ENCODE data around the gene CDC42. TPM values are rescaled to one million over a fixed set of nuclear protein-coding genes. Genes with fewer than 3 reads are reported as not detected.
A peak's percentile ranks its signal among the peaks of the same experiment; 100 is the strongest.

The CDC42 gene
- total and polyA plus RNA-seq, 10 of the 15 experiments (the other 5 are each of a cell fraction or from before 2014, with no cell fraction given), result 184 to 479 (median 326) TPM

DNA sequence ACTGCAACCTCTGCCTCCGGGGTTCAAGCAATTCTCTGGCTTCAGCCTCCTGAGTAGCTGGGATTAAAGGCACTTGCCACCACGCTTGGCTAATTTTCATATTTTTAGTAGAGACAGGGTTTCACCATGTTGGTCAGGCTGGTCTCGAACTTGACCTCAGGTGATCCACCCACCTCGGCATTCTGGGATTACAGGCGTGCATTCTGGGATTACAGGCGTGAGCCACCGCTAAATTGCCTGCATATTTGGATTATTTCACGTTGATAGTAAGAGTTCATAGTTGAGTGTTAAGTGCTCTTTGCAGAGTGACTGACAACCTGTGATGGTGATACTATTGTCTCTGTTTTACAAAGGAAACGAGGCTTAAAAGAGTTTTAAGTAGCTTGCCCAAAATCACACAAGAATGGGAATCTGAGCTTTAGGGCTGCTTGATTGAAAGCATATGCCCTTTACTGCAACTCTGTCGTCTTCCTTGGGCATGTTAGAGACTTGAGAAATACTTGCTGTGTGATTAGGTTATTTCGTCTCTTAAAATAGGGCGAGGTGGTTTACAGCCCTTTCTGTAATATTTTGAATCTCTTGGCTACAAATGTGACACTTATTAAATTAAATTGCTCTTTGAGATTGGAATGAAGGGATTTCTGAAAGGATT is 12.4 kb downstream of the CDC42 start:
- CTCF ChIA-PET, result interaction anchor here (0.6 to 1.0 kb wide), 2 partner anchors 9 to 870 kb away, joined by 3 read pairs; no protein-coding TSS in a partner anchor
- H3K27me3 ChIP-seq (replicated peaks in 1 of 2; ENCODE audit: control insufficient read depth in 2 of 2, insufficient read depth in 2 of 2, low read length in 1 of 2), result no peaks in the 10 kb centered on the region
- peaks cover 2 to 14% of the 10 kb centered on the region in 2 experiments for H3K36me3 ChIP-seq (ENCODE audit: control insufficient read depth in 2 of 2, insufficient read depth in 2 of 2, low read length in 1 of 2)
- H2AFZ ChIP-seq (ENCODE audit: control insufficient read depth, low read depth, low read length), result no peak overlapping the region
- H3K9ac ChIP-seq (ENCODE audit: control insufficient read depth, insufficient read depth, low read length), result no peak overlapping the region
- DNase-seq (ENCODE audit: low read depth, low spot score), result no peak
- in situ Hi-C loops (cut with MboI) (no loop called here), intact Hi-C loops (cut with micrococcal nuclease; ENCODE audit: unreplicated experiment) (loop anchor here (5.0 kb wide), 1 partner anchor 38 kb away; no protein-coding TSS in a partner anchor)
- no peak for ATAC-seq
- RAD21 ChIA-PET (ENCODE audit: unreplicated experiment), result interaction anchor here (0.8 to 1.2 kb wide), 2 partner anchors 10 to 13 kb away, joined by 3 to 7 read pairs; no protein-coding TSS in a partner anchor
- no peak overlapping the region for H3K27ac ChIP-seq (ENCODE audit: control insufficient read depth, insufficient read depth)
- H3K9me3 ChIP-seq (replicated peaks; ENCODE audit: control insufficient read depth, insufficient read depth, low read length), result no peaks in the 10 kb centered on the region; the same call in 2 of the 3 replicates
- WGBS (ENCODE audit: insufficient coverage, insufficient replicate concordance, low lambda C conversion rate, missing lambda C conversion rate), result 58% methylated on average over 12 of the region's 12 CpGs
- H3K4me3 ChIP-seq, result no peak overlapping the region
- peaks cover 94% of the 10 kb centered on the region for H3K79me2 ChIP-seq (ENCODE audit: control insufficient read depth, insufficient read depth, low read length)
- POLR2A ChIA-PET, result interaction anchor here (0.6 to 1.2 kb wide), 5 partner anchors 10 to 210 kb away, joined by 3 to 6 read pairs (median 5); partner anchors contain the start of gene CDC42
- H3K4me1 ChIP-seq (ENCODE audit: control insufficient read depth, insufficient read depth, low read length), result peaks cover 13% of the 10 kb centered on the region; the same call in 1 of the 2 replicates
- no peak for FAIRE-seq
- BruUV-seq (replicated peaks), result TSS peak; percentile 17
- no peak for TF ChIP-seq MTA2 (IDR thresholded peaks at IDR 0.05; ENCODE audit: low read depth)
- TF ChIP-seq, protein P1, sequence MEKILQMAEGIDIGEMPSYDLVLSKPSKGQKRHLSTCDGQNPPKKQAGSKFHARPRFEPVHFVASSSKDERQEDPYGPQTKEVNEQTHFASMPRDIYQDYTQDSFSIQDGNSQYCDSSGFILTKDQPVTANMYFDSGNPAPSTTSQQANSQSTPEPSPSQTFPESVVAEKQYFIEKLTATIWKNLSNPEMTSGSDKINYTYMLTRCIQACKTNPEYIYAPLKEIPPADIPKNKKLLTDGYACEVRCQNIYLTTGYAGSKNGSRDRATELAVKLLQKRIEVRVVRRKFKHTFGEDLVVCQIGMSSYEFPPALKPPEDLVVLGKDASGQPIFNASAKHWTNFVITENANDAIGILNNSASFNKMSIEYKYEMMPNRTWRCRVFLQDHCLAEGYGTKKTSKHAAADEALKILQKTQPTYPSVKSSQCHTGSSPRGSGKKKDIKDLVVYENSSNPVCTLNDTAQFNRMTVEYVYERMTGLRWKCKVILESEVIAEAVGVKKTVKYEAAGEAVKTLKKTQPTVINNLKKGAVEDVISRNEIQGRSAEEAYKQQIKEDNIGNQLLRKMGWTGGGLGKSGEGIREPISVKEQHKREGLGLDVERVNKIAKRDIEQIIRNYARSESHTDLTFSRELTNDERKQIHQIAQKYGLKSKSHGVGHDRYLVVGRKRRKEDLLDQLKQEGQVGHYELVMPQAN (conservative IDR thresholded peaks at IDR 0.05), result no peak
- no peak for TF ChIP-seq SIN3A (IDR thresholded peaks at IDR 0.05; ENCODE audit: low read depth, low read length)
- no peak for TF ChIP-seq ASH2L (IDR thresholded peaks at IDR 0.05; ENCODE audit: borderline replicate concordance, low read depth)
- TF ChIP-seq TBL1XR1 (IDR thresholded peaks at IDR 0.05; ENCODE audit: low read depth, low read length), result no peak
- TF ChIP-seq SPI1 (IDR thresholded peaks at IDR 0.05; ENCODE audit: borderline replicate concordance, insufficient read depth, low read depth, low read length), result no peak
- H4K20me1 ChIP-seq (ENCODE audit: control insufficient read depth, insufficient read depth), result peaks cover 24% of the 10 kb centered on the region
- SMC1A ChIA-PET (ENCODE audit: uncharacterized antibody, unreplicated experiment), result interaction anchor here (1.9 kb wide), 1 partner anchor 10 kb away, joined by 6 read pairs; no protein-coding TSS in a partner anchor
- H3K4me2 ChIP-seq (ENCODE audit: control insufficient read depth, insufficient read depth), result no peak overlapping the region

All from GM12878 (cell line).